NOMO-1 treated with DMSO at 0.1 percent for 48 hours (cell line): ENCODE data around the gene AGO3.

Experiments used
- DNase-seq: peaks from one replicate; lab custom pipeline; 2025; ENCODE audit not compliant: unreplicated experiment; lab: John Stamatoyannopoulos, UW

The AGO3 gene

DNA sequence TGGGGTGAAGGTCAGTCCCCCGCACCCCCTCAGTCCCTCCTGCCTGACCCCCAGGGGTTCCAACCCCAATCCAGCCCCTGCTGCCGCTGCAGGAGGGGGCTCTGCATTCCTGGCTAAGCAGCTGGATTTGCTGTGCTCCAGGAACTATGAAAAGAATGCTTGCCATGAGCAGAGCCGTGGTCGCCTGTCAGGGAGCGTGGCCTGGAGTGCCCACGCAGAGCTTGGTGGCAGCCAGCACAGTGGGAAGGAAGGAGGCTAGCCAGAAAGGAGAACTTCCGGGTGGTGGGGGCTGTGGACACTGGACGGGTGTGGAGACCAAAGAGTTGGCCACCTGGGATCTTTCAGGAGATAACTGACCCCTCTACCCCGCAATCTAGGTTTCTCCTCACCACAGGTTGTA, 188.6 kb downstream of the AGO3 start:
- no peak for DNase-seq
